HL-60 (cell line): ENCODE data around the gene MRPL4.

Experiments
- CTCF ChIP-seq: IDR thresholded peaks from one replicate; pipeline ENCODE4 v1.5.1; 2011; ENCODE audit warnings: low read length, control low read depth, inconsistent platforms; ENCODE audit not compliant: insufficient read depth
- POLR2AphosphoS5 ChIP-seq: IDR thresholded peaks from 2 replicates; pipeline ENCODE4 v1.6.1; 2012; ENCODE audit warnings: low read depth

- TF ChIP-seq CTCF (no peak), POLR2AphosphoS5 (no peak)
These were observed 18.1 kb upstream of the MRPL4 start for GRCh38 chr19:10233946-10234345.
